GM23338 (cell line): ENCODE data around the gene CABS1. TPM values are rescaled to one million over a fixed set of nuclear protein-coding genes. Genes with fewer than 3 reads are reported as not detected.

Source experiments
- ATAC-seq: fragments of 200-7000 bp; cut with Tn5 transposase; 3 replicates; pipeline ENCODE4 v1.9.1; 2020
- DNase-seq: peaks from one replicate; pipeline ENCODE4 v3.0.0-alpha.2; 2015; ENCODE audit warnings: low spot score
- H2AFZ ChIP-seq: fragments of 200-600 bp; sonication (generic); 2 replicates; pipeline ENCODE4 v1.8.0; 2016; ENCODE audit warnings: antibody characterized with exemption, mild to moderate bottlenecking, moderate library complexity
- H3F3A ChIP-seq: fragments of 200-600 bp; sonication (generic); replicated peaks from 2 replicates; pipeline ENCODE4 v1.8.0; 2017; ENCODE audit warnings: antibody characterized with exemption, mixed run types, low read depth
- H3K27ac ChIP-seq: fragments of 200-600 bp; sonication (generic); 2 replicates; pipeline ENCODE4 v1.6.1; 2016; ENCODE audit warnings: low read depth
- H3K27me3 ChIP-seq: fragments of 200-600 bp; sonication (generic); 2 replicates; pipeline ENCODE4 v1.8.0; 2016; ENCODE audit warnings: mild to moderate bottlenecking, mixed run types, moderate library complexity; ENCODE audit not compliant: insufficient read depth
- H3K36me3 ChIP-seq: fragments of 200-600 bp; sonication (generic); 2 replicates; pipeline ENCODE4 v1.8.0; 2016; ENCODE audit warnings: mild to moderate bottlenecking; ENCODE audit not compliant: insufficient read depth
- H3K4me1 ChIP-seq: fragments of 200-600 bp; sonication (generic); 2 replicates; pipeline ENCODE4 v1.8.0; 2016; ENCODE audit warnings: mild to moderate bottlenecking, moderate library complexity; ENCODE audit not compliant: insufficient read depth
- H3K4me2 ChIP-seq: fragments of 200-600 bp; sonication (generic); 2 replicates; pipeline ENCODE4 v1.7.1; 2017; ENCODE audit warnings: mixed run types
- H3K4me3 ChIP-seq: fragments of 200-600 bp; sonication (generic); 2 replicates; pipeline ENCODE4 v1.6.1; 2016; ENCODE audit warnings: mixed run types
- H3K79me2 ChIP-seq: fragments of 200-600 bp; sonication (generic); replicated peaks from 2 replicates; pipeline ENCODE4 v1.8.0; 2017; ENCODE audit warnings: mild to moderate bottlenecking; ENCODE audit not compliant: insufficient read depth
- H3K9me2 ChIP-seq: fragments of 200-600 bp; sonication (generic); 2 replicates; pipeline ENCODE4 v1.8.0; 2017; ENCODE audit not compliant: insufficient read depth
- H4K20me1 ChIP-seq: fragments of 200-600 bp; sonication (generic); replicated peaks from 2 replicates; pipeline ENCODE4 v1.8.0; 2017; ENCODE audit warnings: mild to moderate bottlenecking; ENCODE audit not compliant: insufficient read depth
- H3K27ac Mint-ChIP-seq: 2 replicates; pipeline ENCODE4 v1.8.0; 2020; ENCODE audit warnings: inconsistent platforms, mild to moderate bottlenecking, moderate library complexity, mixed read lengths
- H3K27me3 Mint-ChIP-seq: 3 replicates; pipeline ENCODE4 v1.8.0; 2022; ENCODE audit warnings: low read depth, mild to moderate bottlenecking, moderate library complexity, mixed read lengths, inconsistent platforms; ENCODE audit not compliant: insufficient read depth, poor library complexity
- H3K36me3 Mint-ChIP-seq: 3 replicates; pipeline ENCODE4 v1.8.0; 2021; ENCODE audit warnings: low read depth, mild to moderate bottlenecking, inconsistent platforms, moderate library complexity, mixed read lengths
- H3K4me1 Mint-ChIP-seq: 3 replicates; pipeline ENCODE4 v1.8.0; 2020; ENCODE audit warnings: mild to moderate bottlenecking, inconsistent platforms, mixed read lengths
- H3K4me3 Mint-ChIP-seq: 3 replicates; pipeline ENCODE4 v1.8.0; 2021; ENCODE audit warnings: moderate library complexity, mild to moderate bottlenecking, inconsistent platforms, mixed read lengths
- H3K9me3 Mint-ChIP-seq: 3 replicates; pipeline ENCODE4 v1.8.0; 2020; ENCODE audit warnings: moderate library complexity, mild to moderate bottlenecking, inconsistent platforms, mixed read lengths
- CREB1 ChIP-seq: fragments of 250-450 bp; sonication (Bioruptor Pico); IDR thresholded peaks from 2 replicates; pipeline ENCODE4 v1.5.0; 2020; ENCODE audit warnings: low read depth, mild to moderate bottlenecking, moderate library complexity
- EZH2 ChIP-seq: fragments of 200-600 bp; sonication (generic); IDR thresholded peaks from one replicate; pipeline ENCODE4 v1.8.0; 2017; ENCODE audit warnings: antibody characterized with exemption, mild to moderate bottlenecking, low read depth; ENCODE audit not compliant: unreplicated experiment
- EZH2phosphoT487 ChIP-seq: fragments of 200-600 bp; sonication (generic); IDR thresholded peaks from one replicate; pipeline ENCODE4 v1.8.1; 2018; ENCODE audit warnings: antibody characterized with exemption; ENCODE audit not compliant: unreplicated experiment
- JUNB ChIP-seq: IDR thresholded peaks from one replicate; pipeline ENCODE4 v1.6.1; 2016; ENCODE audit warnings: antibody characterized with exemption; ENCODE audit not compliant: unreplicated experiment
- NANOG ChIP-seq: IDR thresholded peaks from 2 replicates; pipeline ENCODE4 v1.6.1; 2016; ENCODE audit warnings: antibody characterized with exemption, borderline replicate concordance
- POLR2AphosphoS5 ChIP-seq: IDR thresholded peaks from 2 replicates; pipeline ENCODE4 v1.6.1; 2016; ENCODE audit warnings: antibody characterized with exemption, low read depth
- STAT1 ChIP-seq: IDR thresholded peaks from one replicate; pipeline ENCODE4 v1.6.1; 2016; ENCODE audit warnings: antibody characterized with exemption; ENCODE audit not compliant: unreplicated experiment
- ZNF114 ChIP-seq: fragments of 250-450 bp; sonication (Bioruptor Pico); IDR thresholded peaks from 2 replicates; pipeline ENCODE4 v1.5.0; 2020; ENCODE audit warnings: mild to moderate bottlenecking, moderate library complexity
- ZNF331 ChIP-seq: fragments of 250-450 bp; sonication (Bioruptor Pico); IDR thresholded peaks from 2 replicates; pipeline ENCODE4 v1.5.0; 2020; ENCODE audit warnings: low read depth, mild to moderate bottlenecking, moderate library complexity
- polyA plus RNA-seq: library from polyadenylated mRNA; unstranded; fragments of >200 nt; fragmentation: Nextera tagmentation; extraction: Ambion mirVana; gene quantifications from 2 replicates; pipeline ENCODE4 v1.2.1, GENCODE V29; 2016
- total RNA-seq: library from RNA; depleted of rRNA; stranded (reverse); fragments of >200 nt; shearing (Covaris generic); gene quantifications from 2 replicates; pipeline ENCODE4 v1.2.3, GENCODE V29; 2014
- TF ChIP-seq, protein P1 (sequence below): fragments of 250-450 bp; sonication (Bioruptor Pico); IDR thresholded peaks from 2 replicates; pipeline ENCODE4 v1.5.0; 2020; ENCODE audit warnings: mild to moderate bottlenecking, moderate library complexity
- TF ChIP-seq, protein P2 (sequence below): IDR thresholded peaks from one replicate; pipeline ENCODE4 v1.6.1; 2018; ENCODE audit warnings: antibody characterized with exemption; ENCODE audit not compliant: unreplicated experiment
- TF ChIP-seq, protein P3 (sequence below): IDR thresholded peaks from 2 replicates; pipeline ENCODE4 v1.6.1; 2016; ENCODE audit warnings: antibody characterized with exemption
- TF ChIP-seq, protein P4 (sequence below), 2 experiments: fragments of 200-600 bp in 1 of 2; sonication (generic) in 1 of 2; conservative IDR thresholded peaks; 2 replicates each; pipeline versions ENCODE4 v1.5.1 to v1.6.1; 2016 to 2017; ENCODE audit warnings: antibody characterized with exemption in 2 of 2, low read depth in 2 of 2, mild to moderate bottlenecking in 2 of 2, moderate library complexity in 1 of 2

The CABS1 gene
- total and polyA plus RNA-seq, 2 experiments from 2014 or later = not detected

DNA sequence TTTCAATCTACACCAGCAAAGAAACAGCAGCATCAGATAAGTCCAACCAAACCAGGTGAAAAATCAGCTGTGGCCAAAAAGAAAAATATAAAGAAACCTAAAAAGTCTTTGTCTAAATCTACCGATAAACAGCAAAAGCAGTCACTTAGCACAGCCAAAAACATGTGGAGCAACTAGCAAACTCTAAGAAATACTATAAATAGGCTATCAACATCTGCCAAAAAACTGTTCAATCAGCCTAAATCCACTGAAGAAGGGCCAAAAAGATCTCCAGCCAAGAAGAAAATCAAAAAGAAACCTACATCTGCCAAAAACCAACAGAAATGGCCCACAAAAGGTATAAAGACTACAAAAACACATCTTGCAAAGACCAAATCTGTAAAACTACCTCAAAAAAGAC, 36.7 kb upstream of the CABS1 start:
- no peaks in the 10 kb centered on the region for H3K4me1 ChIP-seq
- no peak for ATAC-seq
- no peak for DNase-seq
- Mint-ChIP-seq H3K9me3 (no peaks in the 10 kb centered on the region), H3K36me3 (no peaks in the 10 kb centered on the region), H3K4me1 (no peaks in the 10 kb centered on the region), H3K4me3 (no peak overlapping the region), H3K27ac (no peak overlapping the region), H3K27me3 (peaks cover 1% of the 10 kb centered on the region)
- H3K27ac ChIP-seq = no peak overlapping the region
- H3K9me2 ChIP-seq = no peaks in the 10 kb centered on the region
- H3K27me3 ChIP-seq = no peaks in the 10 kb centered on the region
- no peaks in the 10 kb centered on the region for H3K36me3 ChIP-seq
- H2AFZ ChIP-seq = no peak overlapping the region
- no peaks in the 10 kb centered on the region for H4K20me1 ChIP-seq
- no peaks in the 10 kb centered on the region for H3K79me2 ChIP-seq
- no peak overlapping the region for H3K4me2 ChIP-seq
- no peaks in the 10 kb centered on the region for H3F3A ChIP-seq
- no peak overlapping the region for H3K4me3 ChIP-seq
- TF ChIP-seq ZNF114 (CRISPR knock-in tag) (no peak), EZH2phosphoT487 (no peak), ZNF331 (CRISPR knock-in tag) (no peak), EZH2 (no peak), POLR2AphosphoS5 (no peak), JUNB (no peak), NANOG (no peak), STAT1 (no peak), CREB1 (CRISPR knock-in tag) (no peak)
- TF ChIP-seq, protein P1, sequence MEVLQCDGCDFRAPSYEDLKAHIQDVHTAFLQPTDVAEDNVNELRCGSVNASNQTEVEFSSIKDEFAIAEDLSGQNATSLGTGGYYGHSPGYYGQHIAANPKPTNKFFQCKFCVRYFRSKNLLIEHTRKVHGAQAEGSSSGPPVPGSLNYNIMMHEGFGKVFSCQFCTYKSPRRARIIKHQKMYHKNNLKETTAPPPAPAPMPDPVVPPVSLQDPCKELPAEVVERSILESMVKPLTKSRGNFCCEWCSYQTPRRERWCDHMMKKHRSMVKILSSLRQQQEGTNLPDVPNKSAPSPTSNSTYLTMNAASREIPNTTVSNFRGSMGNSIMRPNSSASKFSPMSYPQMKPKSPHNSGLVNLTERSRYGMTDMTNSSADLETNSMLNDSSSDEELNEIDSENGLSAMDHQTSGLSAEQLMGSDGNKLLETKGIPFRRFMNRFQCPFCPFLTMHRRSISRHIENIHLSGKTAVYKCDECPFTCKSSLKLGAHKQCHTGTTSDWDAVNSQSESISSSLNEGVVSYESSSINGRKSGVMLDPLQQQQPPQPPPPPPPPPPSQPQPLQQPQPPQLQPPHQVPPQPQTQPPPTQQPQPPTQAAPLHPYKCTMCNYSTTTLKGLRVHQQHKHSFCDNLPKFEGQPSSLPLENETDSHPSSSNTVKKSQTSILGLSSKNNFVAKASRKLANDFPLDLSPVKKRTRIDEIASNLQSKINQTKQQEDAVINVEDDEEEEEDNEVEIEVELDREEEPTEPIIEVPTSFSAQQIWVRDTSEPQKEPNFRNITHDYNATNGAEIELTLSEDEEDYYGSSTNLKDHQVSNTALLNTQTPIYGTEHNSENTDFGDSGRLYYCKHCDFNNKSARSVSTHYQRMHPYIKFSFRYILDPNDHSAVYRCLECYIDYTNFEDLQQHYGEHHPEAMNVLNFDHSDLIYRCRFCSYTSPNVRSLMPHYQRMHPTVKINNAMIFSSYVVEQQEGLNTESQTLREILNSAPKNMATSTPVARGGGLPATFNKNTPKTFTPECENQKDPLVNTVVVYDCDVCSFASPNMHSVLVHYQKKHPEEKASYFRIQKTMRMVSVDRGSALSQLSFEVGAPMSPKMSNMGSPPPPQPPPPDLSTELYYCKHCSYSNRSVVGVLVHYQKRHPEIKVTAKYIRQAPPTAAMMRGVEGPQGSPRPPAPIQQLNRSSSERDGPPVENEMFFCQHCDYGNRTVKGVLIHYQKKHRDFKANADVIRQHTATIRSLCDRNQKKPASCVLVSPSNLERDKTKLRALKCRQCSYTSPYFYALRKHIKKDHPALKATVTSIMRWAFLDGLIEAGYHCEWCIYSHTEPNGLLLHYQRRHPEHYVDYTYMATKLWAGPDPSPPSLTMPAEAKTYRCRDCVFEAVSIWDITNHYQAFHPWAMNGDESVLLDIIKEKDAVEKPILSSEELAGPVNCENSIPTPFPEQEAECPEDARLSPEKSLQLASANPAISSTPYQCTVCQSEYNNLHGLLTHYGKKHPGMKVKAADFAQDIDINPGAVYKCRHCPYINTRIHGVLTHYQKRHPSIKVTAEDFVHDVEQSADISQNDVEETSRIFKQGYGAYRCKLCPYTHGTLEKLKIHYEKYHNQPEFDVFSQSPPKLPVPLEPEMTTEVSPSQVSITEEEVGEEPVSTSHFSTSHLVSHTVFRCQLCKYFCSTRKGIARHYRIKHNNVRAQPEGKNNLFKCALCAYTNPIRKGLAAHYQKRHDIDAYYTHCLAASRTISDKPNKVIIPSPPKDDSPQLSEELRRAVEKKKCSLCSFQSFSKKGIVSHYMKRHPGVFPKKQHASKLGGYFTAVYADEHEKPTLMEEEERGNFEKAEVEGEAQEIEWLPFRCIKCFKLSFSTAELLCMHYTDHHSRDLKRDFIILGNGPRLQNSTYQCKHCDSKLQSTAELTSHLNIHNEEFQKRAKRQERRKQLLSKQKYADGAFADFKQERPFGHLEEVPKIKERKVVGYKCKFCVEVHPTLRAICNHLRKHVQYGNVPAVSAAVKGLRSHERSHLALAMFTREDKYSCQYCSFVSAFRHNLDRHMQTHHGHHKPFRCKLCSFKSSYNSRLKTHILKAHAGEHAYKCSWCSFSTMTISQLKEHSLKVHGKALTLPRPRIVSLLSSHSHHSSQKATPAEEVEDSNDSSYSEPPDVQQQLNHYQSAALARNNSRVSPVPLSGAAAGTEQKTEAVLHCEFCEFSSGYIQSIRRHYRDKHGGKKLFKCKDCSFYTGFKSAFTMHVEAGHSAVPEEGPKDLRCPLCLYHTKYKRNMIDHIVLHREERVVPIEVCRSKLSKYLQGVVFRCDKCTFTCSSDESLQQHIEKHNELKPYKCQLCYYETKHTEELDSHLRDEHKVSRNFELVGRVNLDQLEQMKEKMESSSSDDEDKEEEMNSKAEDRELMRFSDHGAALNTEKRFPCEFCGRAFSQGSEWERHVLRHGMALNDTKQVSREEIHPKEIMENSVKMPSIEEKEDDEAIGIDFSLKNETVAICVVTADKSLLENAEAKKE = no peak
- TF ChIP-seq, protein P2, sequence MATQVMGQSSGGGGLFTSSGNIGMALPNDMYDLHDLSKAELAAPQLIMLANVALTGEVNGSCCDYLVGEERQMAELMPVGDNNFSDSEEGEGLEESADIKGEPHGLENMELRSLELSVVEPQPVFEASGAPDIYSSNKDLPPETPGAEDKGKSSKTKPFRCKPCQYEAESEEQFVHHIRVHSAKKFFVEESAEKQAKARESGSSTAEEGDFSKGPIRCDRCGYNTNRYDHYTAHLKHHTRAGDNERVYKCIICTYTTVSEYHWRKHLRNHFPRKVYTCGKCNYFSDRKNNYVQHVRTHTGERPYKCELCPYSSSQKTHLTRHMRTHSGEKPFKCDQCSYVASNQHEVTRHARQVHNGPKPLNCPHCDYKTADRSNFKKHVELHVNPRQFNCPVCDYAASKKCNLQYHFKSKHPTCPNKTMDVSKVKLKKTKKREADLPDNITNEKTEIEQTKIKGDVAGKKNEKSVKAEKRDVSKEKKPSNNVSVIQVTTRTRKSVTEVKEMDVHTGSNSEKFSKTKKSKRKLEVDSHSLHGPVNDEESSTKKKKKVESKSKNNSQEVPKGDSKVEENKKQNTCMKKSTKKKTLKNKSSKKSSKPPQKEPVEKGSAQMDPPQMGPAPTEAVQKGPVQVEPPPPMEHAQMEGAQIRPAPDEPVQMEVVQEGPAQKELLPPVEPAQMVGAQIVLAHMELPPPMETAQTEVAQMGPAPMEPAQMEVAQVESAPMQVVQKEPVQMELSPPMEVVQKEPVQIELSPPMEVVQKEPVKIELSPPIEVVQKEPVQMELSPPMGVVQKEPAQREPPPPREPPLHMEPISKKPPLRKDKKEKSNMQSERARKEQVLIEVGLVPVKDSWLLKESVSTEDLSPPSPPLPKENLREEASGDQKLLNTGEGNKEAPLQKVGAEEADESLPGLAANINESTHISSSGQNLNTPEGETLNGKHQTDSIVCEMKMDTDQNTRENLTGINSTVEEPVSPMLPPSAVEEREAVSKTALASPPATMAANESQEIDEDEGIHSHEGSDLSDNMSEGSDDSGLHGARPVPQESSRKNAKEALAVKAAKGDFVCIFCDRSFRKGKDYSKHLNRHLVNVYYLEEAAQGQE = no peak
- TF ChIP-seq, protein P3, sequence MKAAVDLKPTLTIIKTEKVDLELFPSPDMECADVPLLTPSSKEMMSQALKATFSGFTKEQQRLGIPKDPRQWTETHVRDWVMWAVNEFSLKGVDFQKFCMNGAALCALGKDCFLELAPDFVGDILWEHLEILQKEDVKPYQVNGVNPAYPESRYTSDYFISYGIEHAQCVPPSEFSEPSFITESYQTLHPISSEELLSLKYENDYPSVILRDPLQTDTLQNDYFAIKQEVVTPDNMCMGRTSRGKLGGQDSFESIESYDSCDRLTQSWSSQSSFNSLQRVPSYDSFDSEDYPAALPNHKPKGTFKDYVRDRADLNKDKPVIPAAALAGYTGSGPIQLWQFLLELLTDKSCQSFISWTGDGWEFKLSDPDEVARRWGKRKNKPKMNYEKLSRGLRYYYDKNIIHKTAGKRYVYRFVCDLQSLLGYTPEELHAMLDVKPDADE = no peak
- TF ChIP-seq, protein P4, sequence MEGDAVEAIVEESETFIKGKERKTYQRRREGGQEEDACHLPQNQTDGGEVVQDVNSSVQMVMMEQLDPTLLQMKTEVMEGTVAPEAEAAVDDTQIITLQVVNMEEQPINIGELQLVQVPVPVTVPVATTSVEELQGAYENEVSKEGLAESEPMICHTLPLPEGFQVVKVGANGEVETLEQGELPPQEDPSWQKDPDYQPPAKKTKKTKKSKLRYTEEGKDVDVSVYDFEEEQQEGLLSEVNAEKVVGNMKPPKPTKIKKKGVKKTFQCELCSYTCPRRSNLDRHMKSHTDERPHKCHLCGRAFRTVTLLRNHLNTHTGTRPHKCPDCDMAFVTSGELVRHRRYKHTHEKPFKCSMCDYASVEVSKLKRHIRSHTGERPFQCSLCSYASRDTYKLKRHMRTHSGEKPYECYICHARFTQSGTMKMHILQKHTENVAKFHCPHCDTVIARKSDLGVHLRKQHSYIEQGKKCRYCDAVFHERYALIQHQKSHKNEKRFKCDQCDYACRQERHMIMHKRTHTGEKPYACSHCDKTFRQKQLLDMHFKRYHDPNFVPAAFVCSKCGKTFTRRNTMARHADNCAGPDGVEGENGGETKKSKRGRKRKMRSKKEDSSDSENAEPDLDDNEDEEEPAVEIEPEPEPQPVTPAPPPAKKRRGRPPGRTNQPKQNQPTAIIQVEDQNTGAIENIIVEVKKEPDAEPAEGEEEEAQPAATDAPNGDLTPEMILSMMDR (conservative IDR thresholded peaks at IDR 0.05; ENCODE audit: low read depth in 2 of 2) = no peak
